MV-4-11 (cell line): Measurements from ENCODE around the gene SLFN12L.
A peak's percentile ranks its signal among the peaks of the same experiment; 100 is the strongest.

ENCODE experiments used
- DNase-seq: peaks from one replicate; lab custom pipeline; 2025; lab: John Stamatoyannopoulos, UW

SLFN12L gene

DNA sequence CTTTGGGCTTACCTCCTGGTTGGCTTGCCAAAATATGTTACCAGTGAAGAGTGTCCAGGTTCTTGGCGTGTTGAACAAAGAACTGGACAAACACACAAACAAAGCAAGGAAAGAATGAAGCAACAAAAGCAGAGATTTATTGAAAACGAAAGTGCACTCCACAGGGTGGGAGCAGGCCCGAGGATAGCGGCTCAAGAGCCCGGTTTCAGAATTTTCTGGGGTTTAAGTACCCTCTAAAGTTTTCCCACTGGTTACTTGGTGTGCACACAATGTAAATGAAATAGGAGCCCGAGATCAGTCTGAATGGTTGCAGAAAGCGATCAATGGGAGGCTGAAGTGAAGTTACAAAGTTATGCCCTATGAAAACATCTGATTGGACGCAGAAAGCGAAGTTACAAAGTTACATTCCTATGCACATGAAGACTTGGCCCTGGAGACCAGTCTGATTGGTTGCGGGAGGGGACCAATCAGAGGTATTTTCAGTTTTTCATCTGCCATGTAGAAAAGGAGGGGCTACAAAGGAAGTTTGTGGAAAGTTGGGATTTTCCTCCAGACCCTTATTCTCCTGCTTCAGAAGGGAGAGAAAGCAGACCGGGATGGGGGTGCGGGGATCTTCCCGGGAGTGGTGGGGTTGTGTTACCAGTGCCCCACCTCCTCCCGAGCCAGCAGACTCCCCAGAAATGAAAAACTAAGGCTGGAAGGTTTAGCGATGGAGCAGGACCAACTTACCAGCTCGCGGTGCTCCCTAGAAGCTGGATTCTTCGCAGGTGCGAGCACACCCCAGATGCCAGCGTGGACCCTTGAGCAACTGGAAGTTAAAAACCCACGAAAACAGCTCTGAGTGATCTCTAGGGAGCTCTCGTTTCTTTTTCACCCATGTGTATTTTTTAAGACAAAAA lies 105.1 kb downstream of the SLFN12L start, which contains the start of gene SLFN12:
Gene SLFN12, minus strand, starts transcription at position 325 of the 899 bp plus-strand sequence. CDS start 9,472 bp downstream, outside the sequence.
- DNase-seq, result peak; percentile 49

DNA sequence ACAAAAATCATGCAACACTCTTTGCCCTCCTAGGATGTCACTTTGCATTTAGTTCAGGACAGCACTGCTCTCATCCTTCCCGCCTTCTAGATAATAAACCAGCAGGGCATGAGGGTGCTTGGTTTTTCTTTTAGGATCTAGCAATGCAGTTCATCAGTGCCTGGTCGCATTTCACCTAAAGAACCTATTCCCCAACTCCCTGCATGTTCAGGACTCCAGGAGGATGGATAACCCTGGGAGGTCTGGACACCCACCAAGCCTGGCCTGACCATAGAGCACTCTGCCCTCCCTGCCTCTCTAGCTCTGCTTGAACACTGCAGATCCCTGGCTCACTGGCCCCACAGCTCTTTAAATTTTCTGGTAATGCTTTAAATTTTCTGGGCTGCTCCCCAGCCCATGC lies 107.8 kb downstream of the SLFN12L start:
- DNase-seq, result no peak

DNA sequence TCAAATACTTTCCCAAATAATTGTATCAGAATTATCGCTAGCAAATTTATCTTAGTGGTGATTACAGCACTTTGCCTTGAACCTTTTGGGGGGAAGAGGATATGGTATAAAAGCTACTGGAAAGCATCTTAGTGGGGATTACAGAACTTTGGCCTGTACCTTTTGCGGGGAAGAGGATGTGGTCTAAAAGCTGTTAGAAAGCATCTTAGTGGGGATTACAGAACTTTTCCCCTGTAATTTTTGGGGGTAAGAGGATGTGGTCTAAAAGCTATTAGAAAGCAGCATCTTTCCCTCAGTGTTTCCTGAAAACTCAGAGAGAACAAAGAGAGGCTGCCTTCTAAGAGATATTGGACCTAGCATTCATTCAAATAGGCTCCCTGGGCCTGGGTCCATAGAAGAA lies 109.2 kb downstream of the SLFN12L start:
- peak; percentile 74 for DNase-seq

DNA sequence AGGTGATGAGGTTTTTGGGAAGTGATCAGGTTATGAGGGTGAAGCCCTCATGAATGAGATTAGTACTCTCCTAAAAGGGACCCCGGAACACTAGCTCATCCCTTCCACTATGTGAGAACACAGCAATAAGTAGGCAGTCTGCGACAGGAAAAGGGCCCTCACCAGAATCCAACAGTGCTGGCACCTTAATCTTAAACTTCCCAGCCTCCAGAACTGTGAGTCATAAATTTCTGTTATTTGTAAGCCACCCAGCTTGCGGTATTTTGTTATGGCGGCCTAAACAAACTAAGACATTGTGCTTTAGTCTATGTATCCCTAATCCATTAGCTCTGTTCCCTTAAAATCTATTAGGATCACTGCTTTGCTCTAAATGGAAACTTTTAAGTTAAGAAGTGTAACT lies 113.7 kb downstream of the SLFN12L start:
- no peak for DNase-seq
